Forelimb muscle (tissue), 1 donor: Measurements from ENCODE around the gene HSD17B8. TPM values are rescaled to one million over a fixed set of nuclear protein-coding genes. Genes with fewer than 3 reads are reported as not detected.

Source experiments
- DNase-seq: peaks from one replicate; pipeline ENCODE4 v3.0.0-alpha.2; 2013; ENCODE audit warnings: low read depth
- polyA plus RNA-seq: library from polyadenylated mRNA; unstranded; fragments of 120-200 nt; gene quantifications from one replicate; pipeline ENCODE4 v1.2.1, GENCODE V29; 2013; ENCODE audit not compliant: insufficient read length

The HSD17B8 gene
- polyA plus RNA-seq, 1 donor: 11.6 TPM

DNA sequence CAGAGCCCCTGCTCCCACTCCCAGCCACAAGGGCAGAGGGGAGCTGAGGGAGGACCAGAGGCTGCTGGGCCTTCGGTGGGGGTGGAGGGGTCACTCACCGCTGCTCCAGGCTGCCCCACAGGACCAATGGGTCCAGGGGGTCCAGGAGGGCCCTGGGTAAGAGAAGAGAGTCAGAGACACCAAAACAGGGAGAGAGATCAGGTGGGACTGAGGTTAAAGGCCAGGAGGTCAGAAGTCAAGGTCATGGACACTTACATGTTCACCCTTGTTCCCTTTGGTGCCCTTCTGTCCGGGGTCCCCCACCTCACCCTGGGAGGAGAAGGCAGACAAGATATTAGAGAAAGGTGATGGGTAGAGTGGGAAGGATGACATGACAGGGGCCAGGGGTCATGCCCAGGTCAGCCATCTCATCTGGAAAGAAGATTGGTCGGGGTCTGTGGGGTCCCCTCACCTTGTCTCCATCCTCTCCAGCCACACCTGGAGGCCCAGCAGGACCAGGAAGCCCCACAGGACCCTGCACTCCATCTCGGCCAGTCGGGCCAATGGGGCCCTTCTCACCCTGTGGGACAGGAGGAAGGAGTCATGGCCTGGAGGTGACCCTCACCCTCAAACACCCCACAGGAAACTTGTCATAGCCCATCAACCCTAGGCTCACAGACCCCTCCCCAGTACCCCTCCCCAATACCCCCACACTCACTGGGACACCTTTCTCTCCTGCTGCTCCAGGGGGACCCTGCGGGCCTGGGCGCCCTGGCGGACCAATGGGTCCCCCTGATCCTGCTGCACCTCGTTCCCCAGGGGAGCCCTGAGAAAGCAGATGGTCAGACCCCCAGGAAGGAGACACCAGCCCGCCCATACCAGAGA lies 33.2 kb upstream of the HSD17B8 start:
- no peak for DNase-seq

DNA sequence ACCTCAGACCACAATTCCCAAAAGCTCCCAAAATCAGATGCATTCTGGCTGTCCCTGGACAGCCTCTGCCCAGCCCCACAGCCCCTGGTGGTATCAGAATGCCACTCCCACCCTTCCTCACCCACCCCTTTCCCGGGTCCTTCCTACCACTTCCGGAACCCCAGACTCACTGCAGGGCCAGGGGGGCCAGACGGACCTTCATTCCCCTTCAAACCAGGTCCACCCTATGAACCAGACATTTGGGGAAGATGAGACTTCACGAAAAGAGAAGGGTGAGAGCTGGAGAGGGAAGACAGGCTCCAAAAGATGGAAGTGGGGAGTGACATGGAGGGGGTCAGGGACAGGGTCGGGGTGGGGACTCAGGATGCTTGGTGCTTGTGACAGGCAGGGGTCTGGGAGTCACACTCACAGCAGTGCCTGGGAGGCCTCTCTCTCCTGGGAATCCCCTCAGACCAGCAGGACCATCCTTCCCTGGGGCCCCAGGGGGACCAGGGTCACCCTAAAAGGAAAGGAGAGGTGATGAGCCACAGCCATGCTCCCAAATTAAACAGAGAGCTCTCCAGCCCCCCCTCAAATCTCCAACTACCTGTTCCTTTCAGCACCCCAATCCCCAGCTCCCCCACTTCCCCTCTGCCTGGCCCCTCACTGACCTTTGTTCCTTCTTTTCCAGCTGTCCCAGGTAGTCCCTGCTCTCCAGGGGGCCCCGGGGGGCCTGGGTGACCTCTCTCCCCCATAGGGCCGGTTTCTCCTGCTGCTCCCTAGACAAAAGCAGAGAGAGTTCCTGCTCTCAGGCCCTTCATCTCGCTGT lies 32.4 kb upstream of the HSD17B8 start:
- DNase-seq: no peak

DNA sequence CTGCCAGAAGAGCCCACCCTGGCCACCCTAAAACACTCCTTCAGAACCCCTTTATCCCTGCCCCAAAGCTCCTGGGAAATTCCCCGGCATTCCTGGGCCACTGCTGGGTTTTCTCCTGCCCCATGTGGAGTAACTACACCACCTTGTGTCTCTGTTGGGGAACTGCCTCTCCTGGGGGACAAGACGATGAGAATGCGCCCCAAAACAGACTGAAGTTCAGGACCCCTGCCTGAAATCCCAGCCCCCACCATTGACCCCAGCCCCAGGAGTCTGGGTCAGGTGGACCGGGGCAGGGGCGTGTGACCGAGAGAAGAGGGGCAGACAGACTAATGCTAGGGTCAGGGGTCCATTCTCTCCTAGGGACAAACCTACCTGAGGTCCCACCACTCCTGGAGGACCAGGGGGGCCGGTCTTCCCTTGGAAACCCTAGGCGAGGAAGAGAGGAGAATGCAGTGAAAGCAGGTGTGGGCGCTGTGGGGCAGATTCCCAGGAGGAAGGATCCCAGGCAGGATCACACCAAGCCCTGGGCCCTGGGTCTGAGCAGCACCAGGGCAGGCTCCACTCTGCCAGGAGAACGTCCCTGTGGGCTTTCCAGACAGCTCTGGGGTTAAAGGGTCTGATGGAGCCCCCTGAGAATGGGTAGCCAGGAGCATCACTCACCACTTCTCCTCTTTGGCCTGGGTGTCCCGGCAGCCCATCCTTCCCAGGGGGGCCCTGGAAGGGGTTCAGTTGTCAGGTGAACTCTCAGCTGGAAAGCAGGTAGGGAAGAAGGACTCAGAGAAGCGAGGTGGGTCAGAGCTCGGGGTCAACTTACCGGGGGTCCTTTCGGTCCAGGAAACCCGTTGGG lies 31.5 kb upstream of the HSD17B8 start:
- DNase-seq: no peak

DNA sequence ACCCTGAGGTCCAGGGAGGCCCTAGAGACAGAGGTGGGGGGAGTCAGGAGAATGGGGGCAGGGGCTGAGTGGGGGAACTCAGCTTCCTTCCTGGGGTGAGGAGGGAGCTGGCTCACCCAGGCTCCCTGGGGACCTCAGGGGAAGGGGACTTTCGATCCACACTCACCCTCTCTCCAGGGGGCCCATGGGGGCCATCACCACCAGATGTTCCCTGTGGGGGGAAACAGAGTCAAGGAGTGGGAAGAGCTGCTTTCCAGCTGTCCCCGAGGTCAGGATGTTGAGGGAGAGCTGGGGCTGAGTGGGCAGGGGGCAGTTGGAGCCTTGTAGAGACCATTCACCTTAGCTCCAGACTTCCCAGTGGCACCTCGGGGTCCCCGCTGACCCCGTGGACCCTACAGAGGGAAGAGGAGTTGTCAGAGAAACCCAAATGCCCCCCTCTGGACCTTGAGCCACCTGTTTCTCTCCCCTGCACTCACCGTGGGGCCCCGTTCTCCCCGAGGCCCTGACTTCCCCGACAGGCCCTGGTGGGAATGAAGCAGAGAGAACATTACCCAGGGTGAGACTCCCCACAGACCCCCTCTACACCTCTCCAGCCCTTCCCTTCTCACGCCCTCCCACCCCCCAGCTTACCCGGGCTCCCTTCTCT lies 30.8 kb upstream of the HSD17B8 start:
- DNase-seq: no peak

DNA sequence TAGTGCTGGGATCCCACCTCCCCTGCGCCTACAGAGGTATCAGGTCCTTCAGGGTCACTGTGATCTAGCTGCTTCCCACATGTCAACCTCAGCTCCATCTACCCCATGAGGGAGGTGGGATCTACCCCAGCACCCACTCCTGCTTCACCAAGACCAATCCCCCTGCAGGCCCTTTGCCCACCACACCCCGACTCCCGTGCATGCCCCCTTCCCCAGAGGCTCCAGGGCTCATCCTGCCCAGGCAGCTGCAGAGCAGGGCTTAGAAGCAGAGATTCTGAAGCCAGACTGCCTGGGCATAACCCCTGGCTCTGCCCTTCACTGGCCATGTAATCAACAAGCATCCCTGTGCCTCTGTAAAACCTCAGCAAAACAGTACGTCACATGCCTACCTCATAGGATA lies 29.7 kb upstream of the HSD17B8 start:
- DNase-seq: no peak

DNA sequence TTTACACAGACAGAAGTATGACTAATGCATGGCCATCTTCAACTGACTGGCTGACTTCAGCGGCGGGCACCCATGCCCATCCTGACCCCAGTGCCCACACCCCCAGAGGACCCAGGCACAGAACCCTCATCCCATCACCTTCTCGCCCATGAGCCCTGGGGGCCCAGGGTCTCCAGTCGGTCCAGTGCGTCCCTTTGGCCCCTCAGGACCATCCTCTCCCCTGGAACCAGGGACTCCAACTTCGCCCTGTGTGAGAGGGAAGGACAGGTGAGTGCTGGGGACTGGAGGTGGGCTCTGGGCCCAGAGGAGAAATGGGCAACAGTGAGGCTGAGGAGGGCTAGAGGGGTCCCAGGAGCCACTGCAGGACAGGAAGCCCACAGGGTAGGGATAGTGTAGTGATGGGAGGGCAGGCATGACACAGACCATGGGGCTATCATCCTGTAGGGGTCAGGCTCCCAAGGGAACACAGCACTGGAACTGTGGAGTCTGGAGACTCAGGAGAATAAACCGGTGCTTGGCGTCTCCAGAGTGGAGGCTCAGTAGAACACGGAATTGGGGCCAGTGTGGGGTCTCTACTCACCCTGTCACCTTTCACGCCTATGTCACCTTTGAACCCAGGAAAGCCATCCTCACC lies 28.9 kb upstream of the HSD17B8 start:
- no peak for DNase-seq

DNA sequence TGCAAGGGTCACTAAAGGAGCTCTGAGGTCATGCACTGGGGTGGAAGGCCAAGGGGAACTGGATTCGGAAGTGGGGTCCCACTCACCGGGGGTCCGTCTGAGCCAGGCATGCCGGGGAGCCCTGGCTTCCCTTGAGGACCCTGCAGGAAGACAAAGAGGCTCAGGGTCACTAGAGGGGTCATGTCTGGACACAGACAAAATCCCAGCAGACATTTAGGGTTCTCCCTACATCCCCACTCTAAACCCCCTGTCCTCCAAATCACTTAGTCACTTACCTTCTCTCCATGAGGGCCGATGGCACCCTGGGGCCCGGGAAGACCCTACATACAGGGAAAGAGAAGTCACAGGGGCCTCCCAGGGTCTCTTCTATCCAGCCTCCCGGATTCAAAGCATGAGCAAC lies 27.5 kb upstream of the HSD17B8 start:
- no peak for DNase-seq

DNA sequence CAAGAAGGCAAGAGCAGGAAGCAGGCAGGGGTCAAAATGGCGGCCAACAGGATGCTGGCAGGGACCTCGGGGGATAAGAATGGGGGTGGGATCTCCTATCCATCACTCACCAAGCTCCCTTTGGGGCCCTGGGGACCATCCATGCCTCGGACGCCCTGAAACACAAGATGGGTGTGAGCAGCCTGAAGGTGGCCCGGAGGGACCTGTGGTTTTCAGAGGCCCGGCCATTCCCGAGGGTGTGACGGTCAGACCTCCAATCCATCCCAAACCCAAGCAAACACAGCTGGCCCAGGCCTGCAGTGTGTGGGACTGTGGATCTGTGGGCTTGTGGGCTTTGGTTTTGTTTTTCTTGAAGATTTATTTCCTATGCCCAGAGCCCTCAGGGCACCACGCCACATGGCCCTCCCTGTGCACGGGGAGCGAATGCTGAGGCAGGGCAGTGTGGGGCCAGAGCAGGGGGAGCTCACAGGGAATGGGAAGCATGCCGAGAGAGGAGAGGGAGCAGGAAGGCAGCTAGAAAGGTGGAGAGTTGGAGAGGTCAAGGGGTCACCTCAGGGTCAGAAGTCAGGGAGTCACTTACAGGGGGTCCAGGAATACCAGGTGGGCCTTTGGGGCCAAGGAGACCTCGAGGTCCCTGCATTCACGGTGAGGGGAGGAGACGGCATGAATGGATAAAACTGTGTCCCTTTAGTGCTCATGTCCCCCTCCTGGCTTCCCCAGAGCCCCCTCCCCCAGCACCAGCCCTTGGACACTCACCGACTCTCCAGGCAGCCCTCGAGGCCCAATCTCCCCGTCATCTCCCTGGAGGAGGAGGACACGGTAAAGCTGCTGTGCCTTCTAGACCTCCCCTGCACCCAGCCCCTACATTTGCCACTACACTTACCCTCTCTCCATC lies 26.7 kb upstream of the HSD17B8 start:
- no peak for DNase-seq

DNA sequence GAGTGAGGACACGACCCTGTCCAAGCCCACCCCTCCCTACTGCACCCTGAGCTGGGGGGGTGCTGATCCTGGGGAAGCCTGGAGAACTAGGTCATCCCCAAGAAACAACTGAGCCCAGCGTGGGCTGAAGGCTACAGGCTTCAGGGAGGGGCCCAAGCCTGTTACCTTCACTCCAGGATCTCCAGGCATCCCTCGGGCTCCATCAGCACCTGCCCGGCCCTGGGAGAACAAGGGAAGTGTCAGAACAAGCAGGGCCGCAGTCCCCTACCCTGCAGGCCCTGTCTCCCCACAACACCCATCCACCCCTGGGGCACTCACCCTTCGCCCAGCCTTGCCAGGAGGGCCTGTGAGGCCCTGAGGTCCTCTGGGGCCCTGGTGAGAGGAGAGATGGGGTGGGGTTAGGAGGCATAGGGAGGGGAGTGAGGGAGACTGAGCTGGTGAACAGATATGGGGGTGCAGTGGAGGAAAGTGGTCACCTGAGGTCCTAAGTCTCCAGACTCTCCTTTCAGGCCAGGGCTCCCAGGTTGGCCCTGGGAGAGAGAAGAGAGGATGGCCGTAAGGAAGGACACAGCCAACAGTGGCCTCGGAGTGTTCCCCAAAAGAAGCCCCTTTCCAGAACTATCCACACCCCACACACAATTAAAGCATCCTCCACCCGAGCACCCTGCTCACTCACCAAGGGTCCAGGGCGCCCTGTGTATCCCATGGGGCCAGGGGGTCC lies 25.5 kb upstream of the HSD17B8 start:
- DNase-seq: no peak

DNA sequence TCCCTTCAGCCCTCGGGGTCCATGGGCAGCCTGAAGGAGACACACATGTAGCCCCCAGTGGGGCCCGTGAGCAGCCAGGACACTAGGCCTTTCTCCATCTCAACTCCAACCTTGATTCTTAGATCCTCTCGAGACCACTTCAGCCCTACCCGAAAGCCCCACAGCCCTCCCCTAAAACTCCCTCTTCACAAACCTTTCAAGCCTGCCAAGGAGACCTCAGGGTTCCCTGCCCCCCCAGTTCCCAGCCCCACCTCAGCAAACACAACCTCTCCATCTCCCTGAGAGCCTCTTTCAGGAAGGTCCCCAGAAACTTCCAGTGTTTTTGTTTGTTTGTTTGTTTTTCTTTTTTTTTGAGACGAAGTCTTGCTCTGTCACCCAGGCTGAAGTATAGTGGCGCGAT lies 23.3 kb upstream of the HSD17B8 start:
- DNase-seq: no peak

DNA sequence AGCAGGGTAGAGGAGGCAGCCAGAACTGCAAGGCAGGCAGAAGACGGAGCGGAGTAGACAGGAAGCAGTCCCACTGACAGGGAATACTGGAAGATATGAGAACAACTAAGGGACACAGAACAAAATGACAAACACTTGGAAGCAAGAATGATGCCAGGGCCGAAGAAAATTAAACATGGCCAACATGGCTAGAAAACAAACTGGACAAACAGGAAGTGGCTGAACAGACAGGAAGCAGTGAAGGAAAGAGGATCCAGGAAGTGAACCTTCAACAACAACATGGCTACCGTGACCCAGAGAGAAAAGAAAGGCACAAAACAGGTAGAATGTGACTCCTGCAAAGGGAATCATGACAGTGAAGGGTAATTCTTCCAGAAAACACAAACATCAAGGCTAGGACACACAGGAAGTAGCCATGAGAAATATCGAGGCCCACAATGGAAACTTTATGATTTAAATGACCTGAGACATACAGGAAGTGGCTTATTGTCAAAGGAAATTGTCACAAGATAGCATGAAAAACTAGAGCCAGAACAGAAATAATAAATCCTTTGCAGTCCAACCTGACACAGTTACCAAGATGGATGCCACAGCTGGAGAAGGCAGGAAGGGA lies 21.3 kb upstream of the HSD17B8 start:
- no peak for DNase-seq

DNA sequence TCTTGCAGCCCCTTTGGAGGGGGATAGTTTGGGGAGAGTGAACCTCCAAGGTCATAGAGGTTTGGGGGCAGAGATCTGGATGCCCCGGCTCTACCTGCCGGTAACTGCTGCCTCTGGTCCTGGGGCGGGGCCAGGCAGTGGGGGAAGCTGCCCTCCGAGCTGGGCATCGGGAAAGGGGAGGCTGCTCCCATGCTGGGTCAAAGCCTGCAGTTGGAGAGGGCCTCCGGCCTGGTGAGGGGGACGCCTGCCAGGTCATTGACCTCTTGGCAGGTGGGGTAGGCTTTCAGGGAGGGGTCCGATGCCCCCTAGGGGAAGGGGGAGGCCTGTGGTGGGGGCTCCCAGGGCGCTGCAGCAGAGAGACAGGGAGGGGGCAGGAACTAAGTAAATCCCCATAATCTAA lies 19.3 kb upstream of the HSD17B8 start:
- no peak for DNase-seq

DNA sequence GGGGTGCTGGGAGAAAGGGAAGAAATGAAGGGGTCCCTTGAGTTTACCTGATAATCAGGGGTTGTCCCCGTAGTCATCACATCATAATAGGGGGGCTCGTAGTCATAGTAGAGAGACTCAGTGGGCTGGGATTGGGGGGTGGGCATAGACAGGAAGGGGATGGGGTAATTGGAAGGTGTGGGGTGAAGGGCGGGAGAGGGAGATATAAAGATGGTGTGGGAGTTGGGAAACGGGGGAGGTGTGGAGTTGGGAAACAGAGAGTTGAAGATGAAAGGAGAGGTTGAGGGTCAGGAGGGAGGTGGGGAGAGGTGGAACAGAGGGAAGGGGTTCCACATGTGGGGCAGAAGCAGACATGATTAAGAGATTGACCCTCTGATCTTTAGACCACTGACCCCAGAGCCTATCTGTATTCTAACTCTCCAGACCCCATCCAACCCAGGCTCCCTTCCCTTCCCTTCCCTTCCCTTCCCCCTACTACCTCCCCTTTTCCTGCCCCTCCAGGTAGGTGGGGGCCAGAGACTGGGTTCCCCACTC lies 18.7 kb upstream of the HSD17B8 start:
- no peak for DNase-seq

DNA sequence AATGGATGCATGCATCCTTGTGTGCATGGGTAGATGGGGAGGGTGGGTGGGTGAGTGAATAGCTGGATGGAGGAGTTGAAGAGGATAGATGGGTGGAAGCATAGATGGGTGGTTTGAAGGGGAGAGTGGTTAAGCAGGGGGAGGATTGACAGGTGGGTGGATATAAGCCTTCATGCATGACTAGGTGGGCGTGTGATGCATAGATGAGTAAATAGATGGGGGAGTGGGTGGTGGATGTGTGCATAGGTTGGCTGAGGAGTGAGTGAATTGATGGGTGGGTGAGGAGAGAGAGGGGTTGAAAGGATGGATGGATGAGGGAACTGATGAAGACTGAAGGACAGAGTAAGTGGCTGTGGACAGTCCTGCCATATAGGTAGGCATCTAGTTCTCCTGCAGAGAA lies 16.6 kb upstream of the HSD17B8 start:
- no peak for DNase-seq

DNA sequence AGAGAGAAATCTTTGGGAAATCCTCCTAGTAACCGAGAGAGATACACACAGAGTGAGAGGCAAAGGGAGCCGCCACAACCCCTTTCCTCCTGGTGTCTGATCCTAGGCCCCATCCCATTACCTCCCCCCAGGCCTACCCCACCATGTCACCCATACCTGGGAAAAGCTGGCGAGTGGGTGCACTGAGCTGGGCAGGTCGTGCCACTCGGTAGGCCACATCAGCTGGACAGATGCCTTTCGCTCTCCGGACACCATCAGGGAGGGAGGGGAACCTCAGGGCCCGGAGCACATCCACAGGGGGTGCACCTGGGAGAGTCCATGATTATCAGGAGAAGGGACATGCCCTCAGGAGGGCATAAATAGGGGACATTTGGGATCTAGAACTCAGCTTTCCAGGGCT lies 15.3 kb upstream of the HSD17B8 start:
- DNase-seq: no peak

DNA sequence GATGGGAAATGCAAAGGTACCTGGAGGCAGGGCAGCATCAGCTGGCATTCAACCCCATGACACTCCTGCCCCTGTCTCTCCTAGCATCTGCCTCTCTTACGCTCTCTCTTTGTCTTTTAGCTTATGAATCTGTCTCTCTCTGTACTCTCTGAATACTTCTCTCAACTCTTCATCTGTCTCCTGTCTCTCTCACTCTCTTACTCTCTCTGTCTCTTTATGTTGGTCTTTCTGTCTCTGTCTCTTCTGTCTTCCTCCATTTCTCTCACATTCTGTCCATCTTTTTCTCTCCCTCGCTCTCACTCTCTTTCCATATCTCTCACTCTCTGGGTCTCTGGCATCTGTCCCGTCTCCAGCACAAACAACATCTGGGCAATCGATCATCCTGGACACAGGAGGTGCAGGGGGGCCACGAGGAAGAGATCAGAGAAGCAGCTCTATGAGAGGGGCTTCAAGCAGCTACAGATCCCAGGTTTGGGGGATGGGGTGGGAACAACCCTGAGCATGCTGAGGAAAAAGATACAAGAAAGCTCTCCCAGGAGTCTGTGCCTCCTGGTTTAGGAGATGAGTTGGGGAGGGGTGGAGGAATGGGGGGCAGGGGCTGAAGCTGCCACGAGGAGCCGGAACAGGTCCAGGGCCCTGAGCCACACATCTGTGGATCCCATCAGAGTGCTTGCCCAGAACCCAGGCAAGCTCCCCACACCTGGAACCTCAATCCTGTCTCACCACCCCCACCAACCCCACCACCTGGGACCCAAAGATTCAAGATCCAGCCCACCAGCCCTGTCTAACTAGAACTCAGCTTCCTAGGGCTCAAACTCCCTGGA lies 14.6 kb upstream of the HSD17B8 start:
- no peak for DNase-seq

DNA sequence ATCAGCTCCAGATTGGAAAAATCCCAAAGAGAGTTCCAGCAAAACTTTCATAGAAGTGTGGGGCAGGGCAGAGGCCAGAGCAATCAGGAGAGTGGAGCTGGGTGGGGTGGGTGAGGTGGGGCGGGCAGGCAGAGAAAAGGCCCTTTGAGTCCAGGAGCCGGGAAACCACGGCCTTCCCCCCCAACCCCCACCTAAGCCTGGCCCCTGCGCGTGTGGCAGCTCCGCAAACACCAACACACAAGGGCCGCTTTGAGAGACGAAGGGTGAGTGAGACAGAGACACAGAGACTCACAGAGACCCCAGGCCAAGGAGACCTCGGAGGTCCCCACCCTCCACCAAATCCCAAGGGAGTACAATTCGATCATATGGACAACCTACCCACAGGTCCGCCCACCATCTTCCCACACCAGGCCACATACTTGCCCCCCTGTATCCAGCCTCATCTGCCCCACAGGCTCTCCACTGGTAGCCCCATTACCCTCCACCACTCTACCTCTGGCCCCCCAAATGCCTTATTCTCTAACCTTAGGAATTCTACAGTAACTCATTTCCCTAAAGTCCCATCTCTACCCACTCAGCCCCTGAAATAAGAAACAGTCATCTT lies 13.8 kb upstream of the HSD17B8 start:
- DNase-seq: no peak
